GM21737 (cell line): ENCODE results near the gene SYT6.

Experiments
- ATAC-seq: cut with Tn5 transposase; IDR thresholded peaks from one replicate; pipeline ENCODE4 v1.9.1; 2021; ENCODE audit warnings: mild to moderate bottlenecking, moderate library complexity; ENCODE audit not compliant: unreplicated experiment

The SYT6 gene

DNA sequence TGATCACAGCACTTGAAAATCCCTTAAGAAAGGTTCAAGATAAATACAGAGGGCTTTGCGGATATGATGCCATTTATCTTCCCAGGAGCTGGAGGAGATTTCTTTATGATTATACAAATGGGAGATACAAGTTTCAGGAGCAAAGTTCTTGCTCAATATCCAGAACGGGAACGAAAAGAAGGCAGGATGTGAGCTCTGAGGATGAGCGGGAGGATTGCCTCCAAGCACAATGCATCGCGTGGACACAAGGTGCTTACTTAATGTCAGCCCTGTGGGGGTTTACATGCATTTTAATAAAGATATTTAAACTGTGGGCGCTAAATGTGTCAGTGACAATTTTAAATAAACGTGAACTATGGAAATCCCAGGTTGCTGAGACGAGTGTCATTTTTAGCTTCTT is 59.0 kb downstream of the SYT6 start:
- ATAC-seq = no peak

DNA sequence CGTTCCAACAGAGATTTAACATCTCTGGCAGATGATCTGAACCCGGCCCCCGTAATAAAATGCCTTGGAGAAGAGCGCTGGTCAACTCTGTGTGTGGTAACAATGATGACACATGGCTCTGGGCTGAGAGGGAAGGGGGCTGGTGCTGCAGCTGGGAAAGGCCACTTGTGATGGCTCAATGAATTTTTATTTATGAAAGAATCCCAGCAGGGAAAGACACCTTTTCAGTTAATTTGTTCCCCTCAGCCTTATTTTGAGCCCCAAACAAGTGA is 59.4 kb downstream of the SYT6 start:
- ATAC-seq = no peak

DNA sequence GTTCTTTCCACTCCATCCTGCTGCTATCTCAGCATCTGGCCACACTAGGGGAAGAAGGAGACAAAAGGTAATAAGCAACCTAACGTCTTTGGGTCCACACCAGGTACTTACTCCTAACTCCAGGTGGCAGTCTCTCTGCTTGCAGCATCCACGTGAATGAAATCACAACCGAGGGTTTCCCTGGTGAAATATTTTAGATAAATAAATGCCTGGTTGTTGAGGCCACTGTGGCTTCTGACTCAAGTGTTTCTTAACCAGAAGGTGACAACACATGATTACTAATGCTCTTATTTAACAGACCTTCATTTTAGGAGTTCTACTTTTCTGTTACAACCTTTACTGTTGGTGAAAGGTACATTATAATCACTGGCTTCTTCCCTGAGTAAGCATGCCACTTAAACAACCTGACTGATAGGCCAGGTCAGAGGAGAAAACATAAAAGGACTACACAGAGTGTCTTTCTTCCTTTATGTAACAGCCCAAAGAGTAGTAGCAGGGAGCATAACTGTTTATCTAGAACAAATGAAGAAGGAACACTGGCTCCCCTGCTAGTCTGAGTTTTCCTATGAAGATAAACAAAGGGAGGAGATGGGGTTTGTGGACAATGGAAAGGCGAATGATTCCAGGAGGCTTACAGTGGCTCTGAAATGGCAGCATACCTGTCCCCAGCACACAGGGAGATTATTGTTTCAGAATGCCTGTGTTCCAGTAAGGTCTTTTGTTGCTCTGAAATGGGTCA is 59.9 kb downstream of the SYT6 start:
- no peak for ATAC-seq

DNA sequence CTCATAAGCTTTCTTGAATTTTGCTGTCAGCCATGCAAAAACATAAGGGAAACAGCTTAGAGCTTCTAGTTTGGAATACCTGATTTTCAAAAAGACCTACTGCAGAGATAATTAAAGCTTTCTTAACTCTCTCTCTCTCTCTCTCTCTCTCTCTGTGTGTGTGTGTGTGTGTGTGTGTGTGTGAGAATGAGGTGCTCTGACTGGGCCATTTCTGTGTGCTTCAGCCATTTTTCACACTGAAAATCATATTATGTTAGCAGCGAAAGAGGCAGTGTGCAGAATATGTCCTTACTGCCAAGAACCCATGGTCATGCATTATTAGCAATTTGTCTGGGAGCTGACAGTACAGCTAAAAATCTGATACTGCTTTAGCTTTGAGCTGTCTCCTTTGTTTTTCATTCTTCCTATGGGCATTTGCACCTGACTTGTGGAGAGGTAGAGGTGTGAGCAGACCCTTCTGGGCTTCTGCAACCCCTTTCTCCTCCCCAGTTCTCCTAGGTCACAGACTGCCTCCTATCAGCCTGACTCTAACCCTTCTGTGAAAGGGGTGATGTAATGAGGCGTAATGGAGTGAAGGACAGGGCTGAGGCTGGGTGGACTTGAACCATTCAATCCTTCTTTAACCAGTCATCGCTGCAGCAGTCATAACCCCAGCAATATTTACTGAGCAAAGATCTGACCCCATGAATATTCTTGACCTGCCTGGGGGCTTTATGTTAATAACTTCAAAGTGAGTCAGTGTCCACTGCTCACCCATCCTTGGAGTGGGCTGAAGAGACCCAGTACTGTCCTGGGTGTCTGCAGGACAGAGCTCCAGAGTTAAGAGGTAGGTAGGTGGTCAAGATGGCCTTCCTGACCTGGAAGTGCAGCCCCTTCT is 61.2 kb downstream of the SYT6 start:
- ATAC-seq = no peak

DNA sequence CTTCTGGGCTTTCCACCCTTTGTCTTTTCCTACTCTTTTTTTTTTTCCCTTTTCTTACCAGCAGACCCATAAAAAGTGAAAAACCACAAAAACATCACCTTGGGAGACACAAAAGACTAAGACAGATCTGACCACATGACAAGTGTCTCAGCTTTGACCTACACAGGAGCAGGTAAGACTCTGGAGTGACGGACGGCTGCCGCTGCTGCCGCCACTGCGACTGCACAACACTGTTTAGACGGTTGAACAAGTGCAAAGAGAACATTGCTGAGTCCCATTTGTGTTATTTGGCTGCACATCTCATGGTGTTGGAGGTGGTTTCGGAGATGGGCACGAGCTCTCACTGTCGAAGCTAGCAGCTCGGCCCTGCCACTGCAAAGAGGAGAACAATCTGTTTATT is 62.0 kb downstream of the SYT6 start:
- no peak for ATAC-seq

DNA sequence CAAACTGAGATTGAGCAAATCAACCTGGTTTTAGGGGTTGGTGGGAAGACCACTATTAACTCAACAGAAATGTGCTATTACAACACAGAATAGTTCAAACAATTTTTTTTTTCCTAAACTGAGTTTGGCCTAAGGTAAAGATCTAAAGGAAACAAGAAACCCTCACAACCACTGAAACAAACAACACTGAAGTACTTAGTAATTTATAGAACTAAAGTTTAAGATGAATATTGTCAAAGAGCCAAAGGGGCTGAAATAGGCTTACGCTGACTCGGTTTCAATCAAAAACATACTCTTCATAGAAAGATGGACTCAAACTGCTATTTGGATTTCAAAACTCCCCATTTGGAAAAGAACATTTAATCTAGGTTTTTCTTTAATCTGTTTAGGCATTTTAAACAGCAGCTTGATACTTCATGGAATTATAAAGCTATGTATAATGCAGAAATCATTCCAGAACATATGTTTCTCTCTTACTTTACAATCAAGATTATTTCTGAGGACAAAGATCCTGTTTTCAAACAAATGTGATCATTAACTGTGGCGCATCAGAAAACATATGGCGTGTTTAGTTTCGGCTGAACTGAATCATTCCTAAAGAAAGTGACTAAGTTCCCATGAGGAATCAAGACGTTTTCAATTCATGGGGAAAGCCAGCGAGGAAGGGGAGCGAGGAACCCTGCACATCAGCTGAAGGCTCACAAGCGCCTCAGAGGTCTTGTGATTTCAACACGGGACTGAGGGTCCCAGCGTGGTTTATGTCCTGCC is 62.7 kb downstream of the SYT6 start:
- no peak for ATAC-seq

DNA sequence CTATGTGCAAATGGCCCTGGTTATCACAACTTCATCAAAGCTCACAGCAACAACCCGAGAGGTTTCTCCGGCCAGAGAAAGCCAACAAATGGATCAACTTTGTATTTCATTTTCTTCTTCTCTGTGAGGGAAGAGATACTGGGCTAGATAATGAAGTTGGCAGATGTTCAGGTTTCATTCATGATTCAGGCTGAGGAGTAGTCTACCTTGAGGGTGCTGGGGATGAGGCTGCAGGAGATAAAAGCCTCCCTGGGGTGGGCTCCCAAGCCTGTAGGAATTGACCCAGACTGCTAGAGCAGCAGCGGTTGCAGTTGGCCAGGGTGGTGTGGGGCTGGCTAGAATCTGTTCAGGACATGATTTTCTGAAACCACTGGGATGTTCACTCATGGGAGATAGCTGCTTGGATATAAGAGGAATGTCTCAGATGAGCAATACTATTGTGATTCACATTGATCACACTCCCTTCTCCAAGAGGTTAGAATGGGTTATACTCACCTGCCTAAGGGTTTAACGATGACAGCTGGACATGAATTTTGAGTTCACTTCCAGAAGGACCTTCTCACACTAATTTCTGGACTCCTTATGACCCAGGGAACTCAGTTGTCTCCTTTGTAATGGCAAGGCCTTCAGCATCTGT is 64.0 kb downstream of the SYT6 start:
- ATAC-seq = no peak

GRCh38 chr1:114088392-114089299 is 65.0 kb downstream of the SYT6 start:
- ATAC-seq = no peak

GRCh38 chr1:114087495-114087894 is 66.2 kb downstream of the SYT6 start:
- no peak for ATAC-seq

GRCh38 chr1:114086601-114087368 is 66.9 kb downstream of the SYT6 start:
- ATAC-seq = no peak

DNA sequence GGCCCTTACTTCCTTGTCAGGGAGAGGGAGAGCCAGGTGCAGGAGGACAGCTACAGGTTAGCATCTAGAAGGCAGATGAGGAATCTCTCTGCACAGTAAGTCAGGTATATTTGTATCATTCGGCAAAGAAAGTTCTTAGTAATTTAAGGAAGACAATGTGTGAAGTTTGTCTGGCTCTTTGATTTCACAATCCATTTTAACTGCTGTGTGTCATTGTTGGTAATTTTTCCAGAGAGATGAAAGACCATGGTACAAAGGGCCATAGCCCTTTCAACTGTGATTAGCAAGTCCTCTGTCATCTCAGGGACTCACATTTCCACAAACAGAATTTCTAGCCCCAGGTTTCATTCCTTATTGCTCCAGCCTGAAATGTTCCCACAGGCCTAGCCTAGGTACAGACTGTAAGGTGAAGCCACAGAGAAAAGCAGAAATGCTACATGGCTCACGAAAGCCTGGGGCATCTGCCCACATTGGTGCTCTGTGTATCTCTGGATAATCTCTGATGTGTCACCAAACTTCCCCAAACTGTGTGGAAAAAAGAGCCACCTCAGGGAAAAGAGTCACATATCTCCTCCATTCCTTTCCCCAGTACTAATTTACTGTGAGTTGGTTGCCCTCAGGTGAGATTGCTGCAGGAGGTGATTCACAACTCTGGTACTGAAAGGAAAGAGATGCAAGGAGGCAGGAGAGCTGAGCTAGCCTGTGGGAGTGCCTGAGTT is 70.6 kb downstream of the SYT6 start:
- ATAC-seq = no peak

DNA sequence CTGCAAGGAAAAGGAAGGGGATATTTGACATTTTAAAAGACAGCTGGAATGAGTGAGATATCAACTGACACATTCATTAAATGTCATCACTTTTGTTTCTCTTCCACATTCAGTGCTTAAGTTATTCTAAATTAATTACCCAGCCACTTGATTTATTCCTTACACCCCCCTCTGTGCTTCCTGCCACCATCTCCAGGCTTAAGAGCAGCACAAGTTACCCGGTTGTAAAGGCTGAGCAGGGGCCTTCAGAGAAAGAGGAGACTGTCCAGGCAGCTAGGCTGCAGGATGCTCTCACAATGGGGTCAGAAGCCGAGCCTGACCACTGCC is 71.4 kb downstream of the SYT6 start:
- ATAC-seq = no peak

DNA sequence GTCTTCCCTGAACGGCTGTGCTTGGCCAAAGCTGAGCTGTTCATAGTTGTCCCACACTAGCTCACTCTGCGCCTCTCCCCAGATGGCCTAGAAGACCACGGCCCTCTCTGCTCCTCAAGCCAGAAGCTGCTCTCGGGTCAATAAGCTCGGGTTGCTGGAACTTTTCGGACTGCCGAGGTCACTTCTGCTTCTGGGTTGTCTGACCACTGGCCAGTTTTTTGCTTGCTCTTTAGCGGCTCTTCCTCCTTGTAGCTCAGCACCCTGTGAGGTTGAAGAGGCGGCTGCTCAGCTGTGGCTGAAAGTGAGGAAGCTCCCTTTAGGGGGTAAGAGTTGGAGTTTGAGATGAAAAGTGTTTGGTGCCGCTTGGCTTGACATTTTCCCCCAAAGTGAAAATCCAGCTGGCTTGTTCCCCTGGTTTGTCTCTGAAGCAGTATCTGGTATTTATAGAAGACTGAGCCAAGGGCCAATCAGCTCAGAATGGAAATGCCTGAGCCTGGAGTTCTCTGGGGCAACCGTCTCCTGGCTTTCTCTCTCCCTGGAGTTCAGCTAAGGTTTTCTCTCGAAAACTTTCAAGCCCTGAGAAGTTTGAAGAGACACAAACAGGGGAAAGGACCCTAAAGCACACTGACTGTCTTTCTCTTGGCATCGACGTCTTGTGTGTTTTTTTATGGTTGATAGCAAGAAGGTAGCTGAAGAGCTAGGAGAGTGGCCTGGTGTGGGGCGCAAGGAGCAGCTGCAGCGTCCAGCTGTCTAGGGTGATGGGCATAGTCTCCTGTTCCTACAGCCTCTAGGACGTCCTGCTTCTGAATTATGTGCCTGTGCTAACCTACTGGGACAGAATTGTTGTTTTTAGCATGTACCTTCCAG is 72.0 kb downstream of the SYT6 start:
- ATAC-seq = no peak

DNA sequence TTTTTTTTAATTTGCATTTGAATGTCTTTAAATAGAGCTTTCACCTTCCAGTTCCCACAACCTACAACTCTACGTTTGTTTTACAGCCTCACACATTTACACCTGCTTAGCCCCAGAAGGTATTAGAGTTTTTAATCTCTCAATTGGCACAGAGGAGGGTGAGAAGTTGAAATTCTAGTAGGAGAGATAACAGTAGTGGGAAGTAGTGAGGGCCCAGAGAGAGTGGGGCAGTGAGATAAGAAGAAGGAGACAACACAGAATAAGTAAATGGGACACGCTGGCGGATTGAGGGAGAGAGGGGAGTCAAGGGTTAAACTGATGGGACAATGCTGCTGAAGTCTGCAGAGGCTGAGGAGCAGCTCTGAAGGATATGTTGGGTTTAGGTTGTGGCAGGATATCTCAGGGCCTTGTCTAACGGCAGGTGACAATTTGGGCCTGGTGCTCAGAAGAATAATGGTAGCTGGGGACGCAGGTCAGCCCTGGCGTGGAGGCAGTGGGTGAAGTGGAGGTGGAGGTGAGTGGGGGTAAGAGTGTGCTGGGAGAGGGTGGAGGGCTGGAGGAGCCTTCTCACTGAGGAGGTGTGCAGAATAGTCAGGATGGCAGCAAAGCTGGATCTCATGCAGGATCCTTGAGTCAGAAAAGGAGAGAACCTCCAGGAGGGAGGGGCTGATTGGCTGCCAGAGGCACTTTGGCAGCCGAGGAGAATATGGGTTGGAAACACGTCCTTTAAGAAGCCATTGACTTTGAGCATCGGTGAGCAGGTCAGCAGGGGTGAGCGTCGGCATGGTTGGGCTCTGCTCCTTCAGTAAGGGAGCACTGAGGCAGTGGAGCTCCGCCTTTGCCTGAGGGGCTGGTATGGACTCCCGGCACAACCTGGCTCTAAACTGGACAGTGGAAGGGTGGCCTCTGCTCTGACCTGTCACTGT is 72.9 kb downstream of the SYT6 start:
- no peak for ATAC-seq

DNA sequence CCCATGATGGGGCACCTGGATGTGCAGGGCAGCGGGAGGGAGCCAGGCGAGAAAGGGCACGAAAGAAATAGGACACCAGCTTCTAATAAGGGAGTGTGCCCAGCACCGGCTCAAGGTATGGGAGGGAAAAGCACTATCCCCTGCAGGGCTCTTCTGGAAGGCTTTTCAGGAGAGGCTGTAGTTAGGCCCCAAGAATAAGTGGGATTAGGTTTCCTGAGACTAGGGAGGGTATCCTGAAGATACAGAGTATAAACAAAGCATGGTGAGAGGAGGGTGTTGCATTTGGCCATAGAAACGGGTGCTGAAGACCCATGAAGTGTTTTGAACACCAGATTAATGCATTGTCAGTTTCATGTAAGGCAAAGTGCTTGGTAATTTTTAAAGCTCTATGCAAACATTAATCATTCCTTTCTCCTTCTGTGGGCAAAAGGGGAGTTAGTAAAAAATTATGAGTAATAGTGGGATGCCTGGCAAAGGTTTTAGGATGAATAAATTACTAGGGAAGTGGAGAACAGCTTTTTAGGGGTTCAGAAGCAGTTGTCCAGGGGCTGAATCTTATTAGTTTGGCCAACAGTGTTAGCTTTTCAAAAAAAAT is 74.0 kb downstream of the SYT6 start:
- ATAC-seq = no peak

DNA sequence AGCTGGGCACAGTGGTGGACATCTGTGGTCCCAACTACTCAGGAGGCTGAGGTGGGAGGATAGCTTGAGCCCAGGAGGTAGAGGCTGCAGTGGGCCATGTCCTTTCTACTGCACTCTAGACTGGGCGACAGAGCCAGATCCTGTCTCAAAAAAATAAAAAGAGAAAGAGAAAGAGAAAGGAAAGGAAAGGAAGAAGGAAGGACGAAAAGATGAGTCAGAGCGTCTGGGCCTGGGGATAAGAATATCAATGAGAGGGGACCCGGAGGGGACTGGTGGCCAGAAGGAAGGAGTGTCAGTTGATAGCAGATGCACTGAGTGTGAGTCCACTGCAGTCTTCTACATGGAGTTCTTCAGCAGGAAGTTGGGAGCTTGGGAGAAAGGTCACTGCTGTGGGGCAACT is 75.6 kb downstream of the SYT6 start:
- ATAC-seq = no peak

- no peak for ATAC-seq
These were observed 76.5 kb downstream of the SYT6 start for GRCh38 chr1:114077188-114077587.
